GM21381 (cell line): ENCODE measurements around the gene ZSCAN20.
A peak's percentile ranks its signal among the peaks of the same experiment; 100 is the strongest.

Experiments
- ATAC-seq: cut with Tn5 transposase; IDR thresholded peaks from one replicate; pipeline ENCODE4 v1.9.1; 2021; ENCODE audit warnings: mild to moderate bottlenecking, moderate library complexity; ENCODE audit not compliant: unreplicated experiment

ZSCAN20 gene

DNA sequence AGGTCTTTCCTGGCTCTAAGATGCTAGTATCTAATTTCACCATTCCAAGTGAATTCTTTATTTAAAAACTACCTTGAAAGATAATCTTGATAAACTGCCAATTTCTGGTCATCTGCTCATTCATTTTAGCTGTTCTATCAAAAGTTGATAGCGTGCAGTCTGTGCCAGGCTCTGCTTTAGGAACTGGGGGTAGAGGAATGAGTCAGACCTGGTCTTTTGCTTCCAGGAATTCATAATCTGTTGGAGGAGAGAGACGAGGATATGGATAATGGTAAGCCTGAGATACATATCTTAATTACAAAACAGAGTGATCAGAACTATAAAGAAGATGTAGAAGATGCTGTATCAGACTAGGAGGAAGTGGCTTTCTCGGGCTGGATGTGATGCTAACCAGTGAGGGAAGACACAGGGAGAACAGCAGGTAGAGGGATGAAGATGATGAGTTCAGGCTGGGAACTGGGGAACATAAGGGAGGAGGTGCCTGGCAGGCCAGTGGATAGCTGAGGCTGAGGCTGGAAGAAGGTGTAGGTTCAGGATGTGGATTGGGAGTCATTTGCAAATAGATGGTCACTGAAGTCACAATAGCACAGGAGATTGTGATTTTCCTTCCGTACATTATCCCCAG is 29.3 kb upstream of the ZSCAN20 start:
- no peak for ATAC-seq

DNA sequence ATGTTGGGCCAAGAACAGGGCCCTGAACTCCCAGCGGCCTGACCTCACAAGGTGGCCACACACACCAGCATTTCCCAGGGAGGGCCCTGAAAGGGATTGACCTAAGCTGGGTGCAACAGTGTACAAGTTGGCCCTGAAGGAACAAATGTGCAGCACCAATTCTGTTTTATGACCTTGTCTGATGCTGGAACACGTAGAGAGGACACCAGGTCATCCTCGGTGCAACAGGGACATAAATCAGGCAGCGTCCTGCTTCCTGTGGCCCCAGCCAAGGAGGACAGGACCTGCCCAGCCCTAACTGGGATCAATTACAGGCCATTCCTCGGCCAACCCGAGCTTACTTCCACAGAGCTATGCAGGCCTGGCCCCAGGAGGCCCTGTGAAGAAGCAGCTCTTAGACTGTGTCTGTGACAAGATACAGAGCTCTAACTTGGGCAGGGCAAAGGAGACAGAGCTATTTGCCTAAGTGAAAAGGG is 28.7 kb upstream of the ZSCAN20 start:
- ATAC-seq, result no peak

DNA sequence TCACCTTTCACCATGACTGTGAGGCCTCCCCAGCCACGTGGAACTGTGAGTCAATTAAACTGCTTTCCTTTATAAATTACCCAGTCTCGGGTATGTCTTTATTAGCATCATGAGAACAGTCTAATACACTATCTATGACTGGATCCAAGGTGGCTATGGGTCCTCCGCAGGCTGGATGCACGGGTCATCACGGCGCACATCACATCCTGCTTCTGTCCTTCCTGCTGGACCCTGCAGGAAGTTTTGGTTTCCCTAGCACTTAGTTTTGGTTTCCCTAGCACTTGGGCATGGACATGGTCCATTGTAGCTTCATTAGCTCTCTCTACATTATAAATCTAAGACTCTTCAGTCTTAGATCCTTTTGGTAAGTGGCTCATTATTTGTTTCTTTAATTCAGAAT is 27.3 kb upstream of the ZSCAN20 start:
- no peak for ATAC-seq

DNA sequence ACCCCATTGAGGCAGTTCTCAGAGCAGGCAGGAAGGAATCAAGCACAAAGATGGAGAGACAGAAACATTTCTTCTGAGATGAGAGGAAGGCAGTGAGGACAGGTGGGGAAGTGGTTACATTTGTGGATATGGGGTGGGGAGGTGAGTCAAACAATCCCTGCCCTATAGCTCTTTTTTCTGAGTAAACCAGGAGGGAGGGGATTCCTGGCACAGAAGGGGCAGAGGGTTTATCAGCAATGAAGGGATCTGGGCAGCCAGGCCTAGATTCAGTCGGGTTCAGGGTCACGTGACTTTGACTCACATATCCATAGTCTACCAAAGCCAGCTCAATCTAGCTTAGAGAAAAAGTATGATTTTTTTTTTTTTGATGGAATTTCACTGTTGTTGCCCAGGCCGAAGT is 25.9 kb upstream of the ZSCAN20 start:
- ATAC-seq, result no peak

DNA sequence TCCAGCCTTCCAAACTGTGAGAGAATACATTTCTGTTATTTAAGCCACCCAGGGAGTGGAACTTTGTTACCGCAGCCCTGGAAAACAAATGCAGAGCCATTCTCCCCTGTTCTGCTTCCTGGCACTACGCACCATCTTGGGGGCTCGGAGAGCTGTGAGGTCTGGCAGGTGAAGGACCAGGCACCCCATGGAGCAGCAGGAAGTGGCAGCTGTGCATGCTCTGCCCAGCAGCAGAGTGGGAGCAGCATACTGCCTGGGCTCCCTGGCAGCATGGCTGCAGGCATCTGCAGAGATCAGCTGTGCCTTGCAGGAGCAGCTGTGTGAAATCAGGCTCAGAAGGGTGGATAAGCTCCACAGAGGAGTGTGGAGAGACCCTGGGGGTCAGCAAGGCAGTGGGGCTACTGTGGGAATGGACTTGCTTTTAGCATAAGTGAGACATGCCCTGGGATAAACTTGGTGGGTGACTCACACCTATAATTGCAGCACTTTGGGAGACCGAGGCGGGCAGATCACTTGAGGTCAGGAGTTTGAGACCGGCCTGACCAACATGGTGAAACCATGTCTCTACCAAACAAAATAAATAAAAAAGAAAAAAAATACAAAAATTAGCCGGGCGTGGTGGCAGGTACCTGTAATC is 17.7 kb upstream of the ZSCAN20 start:
- no peak for ATAC-seq

DNA sequence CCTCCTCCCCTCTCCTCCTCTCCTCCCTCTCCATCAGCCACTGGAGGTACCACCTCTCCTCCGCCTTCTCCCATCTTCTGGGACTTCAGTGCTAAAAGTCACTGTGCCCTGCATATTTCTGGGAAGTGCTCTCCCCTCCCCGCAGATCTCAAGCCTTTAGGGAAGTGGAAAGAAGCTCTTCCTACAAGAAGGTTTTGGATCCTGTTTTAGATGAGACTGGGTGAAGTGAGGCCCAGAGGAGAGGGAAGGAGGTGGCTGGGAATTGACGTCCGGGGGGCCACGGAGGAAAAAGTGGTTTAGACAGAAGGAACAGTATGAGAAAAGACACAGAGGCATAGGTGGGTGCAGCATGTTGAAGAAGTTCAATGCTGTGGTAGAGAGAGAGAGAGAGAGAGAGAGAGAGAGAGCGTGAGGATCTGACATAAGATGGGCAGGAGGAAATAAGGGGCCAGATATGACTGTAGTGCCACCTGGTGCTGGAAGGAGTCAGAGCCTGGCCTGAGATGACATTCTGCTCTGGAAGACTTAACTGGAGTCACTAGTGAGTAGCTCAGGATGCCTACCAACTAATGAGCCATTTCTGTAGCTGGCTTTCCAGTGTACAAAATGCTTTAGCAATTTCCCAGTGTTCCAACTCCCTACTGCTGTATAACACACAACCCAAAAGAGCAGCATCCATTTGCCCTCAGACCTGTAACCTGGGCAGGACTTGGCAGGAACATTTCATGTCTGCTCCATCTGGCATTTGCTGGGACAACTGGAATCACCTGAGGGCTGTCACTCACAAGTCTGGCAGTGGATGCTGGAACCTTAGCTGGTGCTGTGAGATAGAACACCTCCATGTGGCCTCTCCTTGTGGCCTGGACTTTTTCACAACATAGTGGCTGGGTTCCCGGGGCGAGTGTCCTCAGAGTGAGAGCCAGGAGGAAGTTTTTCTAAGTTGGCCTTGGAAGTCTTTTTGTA is 16.6 kb upstream of the ZSCAN20 start:
- ATAC-seq, result no peak

DNA sequence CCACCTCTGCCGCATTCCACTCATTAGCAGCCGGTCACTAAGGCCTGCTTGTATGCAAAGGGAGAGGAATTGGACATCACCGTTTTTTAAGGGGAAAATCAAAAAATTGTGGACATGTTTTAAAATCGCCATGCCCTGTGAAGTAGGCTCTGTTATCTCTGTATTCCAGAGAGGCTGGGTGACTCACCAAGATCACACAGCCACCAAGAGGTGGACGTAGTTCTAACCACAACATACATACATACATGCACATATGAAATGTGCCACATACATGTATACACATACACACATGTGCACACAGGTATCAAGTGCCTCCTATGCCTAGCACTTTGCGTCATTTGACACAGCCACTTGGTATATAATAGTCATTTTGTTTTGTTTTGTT is 16.0 kb upstream of the ZSCAN20 start:
- ATAC-seq, result no peak

DNA sequence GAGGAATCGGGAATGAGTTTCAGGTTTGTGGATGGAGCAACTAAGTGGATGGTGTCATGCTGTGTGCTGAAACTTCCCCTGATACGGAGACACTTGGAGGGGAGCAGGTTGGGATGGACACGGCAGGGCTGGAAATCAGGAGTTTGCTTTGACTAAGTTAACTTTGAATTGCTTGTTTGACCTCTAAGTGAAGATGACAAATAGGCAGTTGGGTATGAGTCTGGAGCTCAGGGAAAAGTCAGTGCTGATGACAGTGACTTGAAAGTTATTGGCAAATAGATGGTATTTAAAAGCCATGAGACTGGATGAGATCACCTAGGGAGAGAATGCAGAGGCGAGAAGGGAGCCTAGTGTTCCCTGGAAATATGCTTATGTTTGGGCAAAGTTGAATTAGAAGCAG is 12.8 kb upstream of the ZSCAN20 start:
- ATAC-seq, result no peak

DNA sequence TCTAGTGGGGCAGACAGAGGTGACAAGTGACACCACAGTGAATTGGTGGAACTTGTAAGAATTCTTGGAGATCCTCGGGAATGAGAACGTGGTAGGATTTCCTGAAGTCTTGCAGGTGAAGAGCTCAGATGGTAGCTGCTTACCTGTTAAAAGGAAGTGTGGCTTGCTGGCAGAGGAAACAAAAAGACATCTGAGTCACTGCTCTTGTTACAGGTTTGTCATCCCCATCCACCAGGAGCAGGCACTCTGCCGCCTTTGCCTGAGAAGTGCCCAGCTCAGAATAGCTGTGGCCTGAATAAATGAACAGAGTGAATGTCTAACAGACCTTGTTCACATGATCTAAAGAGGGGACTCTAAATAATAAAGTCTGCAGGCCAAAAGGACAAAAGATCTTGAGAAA is 12.3 kb upstream of the ZSCAN20 start:
- ATAC-seq, result no peak

DNA sequence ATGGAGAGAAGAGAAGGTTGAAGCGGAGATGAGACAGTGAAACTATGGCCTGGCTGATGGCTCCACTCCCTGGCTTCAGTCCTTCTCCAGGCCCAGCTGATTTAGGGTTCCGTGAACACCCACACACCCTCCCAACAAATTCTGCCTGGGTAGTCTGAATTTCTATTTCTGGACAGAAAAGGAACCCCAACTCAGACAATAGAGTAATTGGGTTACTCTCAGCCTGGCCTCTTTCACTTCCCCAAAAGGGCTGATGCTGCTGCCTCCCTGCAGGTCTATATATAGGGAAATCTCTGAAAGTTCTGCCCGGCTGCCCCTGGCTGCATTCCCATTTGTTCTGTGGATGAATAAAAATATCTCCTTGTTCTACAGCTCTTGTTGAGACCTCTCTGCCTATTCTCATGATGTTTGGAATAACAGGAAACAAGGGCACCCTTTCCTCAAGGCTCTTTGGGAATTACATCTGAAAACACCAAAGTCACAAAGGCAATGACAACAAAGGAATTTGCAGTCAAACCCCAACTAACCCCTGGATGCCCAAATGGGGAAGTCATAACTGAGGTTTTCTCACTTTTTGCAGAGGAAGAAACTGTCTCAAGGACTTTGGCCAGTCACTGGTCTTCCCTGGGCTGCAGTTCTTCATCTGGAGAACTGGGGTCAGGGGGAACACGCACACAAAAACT is 11.4 kb upstream of the ZSCAN20 start:
- ATAC-seq, result peak; percentile 75

DNA sequence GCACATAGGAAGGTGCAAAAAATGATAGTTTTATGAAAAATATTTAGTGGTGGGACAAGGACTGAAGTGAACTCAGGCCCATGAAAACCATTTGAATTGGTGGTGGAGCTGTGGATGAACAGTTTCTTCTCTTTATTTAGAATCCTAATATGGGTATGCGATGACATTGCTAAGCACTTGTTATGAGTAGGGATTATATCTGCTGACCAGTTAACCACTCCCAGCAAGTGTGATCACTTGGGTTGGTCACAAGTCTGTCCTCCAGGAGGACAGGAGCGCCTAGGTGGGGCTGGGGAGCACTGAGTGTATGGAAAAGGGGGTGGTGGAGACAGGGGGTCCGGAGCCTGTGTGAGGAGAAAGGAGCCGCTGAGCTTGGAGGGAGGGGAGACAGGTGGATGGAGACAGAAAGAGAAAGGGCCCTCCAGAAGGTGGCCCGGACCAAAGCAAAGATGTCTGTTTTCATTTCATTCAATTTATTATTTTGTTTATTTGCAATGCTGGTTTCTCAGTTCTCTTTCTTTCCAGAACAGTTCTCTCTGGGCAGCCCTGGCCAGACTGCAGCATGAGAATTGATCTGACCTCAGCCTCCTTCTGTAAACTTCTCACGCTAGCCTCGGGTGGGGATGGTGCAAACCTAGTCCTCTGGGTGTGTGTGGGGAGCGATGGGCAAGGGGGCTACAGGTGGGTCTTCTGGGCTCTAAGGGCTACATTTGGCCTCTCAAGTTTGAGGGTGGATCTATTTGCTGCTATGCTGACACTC is 9.9 kb upstream of the ZSCAN20 start:
- no peak for ATAC-seq

DNA sequence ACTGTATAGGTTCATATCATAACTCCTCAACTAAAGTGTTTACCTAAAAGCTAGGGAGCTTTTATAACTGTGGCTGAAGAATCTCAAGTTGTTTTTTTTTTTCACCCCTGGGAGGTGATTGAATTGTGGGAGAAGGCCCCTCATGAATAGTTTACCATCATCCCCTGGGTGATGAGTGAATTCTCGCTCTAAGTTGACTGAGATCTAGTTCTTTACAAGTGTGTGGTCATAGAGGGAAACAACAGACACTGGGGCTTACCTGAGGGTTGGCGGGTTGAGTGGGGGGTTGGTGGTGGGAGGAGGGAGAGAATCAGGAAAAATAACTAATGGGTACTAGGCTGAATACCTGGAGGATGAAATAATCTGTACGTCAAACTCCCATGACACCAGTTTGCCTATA is 7.9 kb upstream of the ZSCAN20 start:
- ATAC-seq, result no peak

DNA sequence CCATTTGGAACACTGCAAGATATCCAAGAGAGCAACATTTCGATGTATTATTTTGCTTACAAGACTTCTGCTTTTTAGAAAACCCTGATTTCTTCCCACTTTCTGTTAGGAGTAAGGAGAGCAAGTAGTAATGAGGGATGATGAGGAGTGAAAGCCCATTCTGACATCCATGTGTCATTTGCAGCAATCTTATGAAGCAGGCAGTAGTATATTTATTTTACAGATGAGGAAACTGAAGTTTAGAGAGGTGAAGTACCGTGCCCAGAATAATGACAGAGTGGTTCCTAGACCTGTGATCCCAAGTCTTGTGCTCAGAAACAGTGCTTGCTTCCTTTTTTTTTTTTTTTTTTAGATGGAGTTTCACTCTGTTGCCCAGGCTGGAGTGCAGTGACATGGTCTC is 7.1 kb upstream of the ZSCAN20 start:
- no peak for ATAC-seq

DNA sequence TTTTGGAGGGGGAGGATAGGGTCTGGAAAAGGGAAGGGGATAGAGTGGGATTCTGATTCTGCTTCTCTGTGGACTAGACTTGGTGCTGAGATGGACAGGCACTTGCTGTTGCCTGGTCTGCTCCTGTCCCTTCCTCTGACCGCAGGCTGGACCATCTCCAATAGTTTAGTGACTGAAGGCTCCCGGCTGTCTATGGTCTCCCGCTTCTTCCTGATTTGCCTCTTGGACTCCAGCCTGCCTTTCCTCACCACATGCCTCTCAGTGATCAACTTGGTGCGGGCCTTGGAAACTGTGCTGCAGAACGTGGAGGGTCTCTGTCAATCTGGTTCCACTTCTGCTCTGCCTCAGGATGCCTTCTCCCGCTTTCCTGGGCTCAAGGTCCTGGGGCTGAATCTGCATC is 6.3 kb upstream of the ZSCAN20 start:
- no peak for ATAC-seq

DNA sequence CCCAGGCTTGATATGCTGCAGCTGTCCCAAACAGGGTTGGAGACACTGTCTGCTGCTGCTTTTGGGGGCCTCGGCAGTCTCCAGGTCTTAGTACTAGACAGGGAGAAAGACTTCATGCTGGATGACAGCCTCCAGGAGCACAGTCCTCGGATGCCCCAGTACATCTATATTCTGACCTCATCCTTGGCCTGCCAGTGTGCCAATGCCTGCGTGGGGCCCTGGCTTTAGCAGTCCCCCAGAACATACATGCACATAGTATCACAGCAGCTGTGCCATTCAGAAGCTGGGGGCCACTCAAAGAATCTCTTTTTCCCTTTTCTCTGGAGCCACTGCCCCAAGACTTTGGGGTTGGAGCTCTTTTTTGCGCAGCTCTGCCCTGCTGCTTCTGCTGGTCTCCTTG is 4.4 kb upstream of the ZSCAN20 start:
- no peak for ATAC-seq

DNA sequence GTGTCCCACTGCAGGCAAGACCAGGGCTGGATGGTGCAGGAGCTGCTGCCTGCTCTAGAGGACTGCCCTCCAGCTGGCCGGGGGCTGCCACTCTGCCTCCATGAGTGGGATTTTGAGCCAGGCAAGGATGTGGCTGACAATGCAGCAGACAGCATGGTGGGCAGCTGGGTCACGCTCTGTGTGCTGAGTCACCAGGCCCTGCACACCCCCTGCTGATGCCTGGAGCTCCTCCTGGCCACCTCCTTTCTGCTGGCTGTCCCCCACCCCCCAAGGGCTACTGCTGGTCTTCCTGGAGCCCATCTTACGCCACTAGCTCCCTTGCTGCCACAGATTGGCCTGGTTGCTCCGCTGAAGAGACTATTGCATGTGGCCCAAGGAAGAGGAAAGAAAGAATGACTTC is 3.9 kb upstream of the ZSCAN20 start:
- ATAC-seq, result no peak

DNA sequence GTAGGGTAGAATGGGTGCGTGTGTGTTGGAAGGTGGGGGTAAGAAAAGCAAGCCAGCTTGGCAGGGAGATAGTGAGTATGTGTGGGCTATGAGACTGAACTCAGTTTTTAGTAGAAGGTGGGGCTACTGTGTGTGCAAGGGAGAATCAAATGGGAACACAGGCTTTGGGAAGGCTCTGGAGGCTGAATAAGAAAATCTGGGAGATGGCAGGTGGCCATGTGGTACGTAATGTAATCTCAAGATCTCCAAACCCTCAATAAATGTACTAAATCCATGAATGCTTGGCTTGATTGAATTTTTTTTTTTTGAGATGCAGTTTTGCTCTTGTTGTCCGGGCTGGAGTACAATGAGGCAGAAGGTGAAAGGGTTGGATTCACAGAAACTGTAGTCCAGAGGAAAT is 3.5 kb upstream of the ZSCAN20 start:
- no peak for ATAC-seq

DNA sequence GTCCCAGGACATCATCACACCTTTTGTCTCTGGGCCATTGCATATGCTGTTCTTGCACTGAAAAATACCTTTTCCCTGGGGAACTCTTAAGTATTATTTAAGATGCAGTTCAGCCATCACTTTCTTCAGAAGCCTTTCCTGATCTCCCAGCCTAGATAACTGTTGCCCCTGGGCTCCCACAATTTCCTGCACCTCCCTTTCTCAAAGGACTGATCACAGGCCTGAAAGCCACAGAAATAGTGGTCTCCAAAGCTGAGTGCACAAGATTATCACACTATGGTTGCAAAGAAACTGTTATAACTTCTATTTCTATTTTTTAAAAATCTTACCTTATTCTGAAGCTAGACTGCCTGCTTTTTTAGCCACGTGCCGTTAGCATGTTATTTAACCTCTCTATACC is 2.8 kb upstream of the ZSCAN20 start:
- no peak for ATAC-seq

DNA sequence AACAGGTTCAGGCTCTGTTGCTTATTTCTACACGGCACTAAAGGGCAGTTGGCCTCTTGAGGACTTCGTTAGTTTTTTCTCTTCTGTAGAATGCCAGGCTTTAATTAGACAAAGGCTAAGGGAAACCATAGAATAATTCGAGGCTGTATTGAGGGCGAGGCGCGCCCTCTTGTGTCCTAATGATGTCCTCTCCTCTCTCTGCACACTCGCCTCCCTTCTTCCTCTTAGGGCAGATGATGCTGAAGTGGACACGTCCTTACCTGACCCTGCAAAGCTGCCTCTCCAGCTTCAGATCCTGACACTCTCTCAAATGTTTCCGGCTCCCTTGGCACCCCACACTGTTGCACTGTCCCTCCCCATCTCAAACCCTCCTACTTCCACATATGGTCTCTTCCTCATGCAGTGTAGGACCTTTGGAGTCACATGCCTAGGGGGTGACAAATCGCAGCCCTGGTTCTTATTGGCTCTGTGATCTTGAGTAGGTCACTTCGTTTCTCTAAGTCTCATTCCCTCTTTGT is 1.9 kb upstream of the ZSCAN20 start:
- peak; percentile 36 for ATAC-seq

DNA sequence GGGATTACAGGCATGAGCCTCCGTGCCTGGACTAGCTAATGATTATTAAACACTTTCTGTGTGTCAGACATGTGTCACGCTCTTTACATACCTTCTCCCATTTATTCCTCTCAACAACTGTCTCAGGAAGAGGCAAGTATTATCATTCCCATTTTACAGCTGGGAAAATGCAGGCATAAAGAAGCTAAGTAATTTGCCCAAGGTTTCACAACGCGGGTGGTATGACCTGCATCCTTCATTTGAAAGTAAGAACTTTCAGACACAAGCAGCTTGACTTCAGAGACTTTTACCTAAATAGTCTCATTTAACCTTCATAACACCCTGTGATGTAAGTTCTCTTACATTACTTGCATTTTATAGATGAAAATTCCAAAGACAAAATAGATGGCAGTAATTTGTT is 1.0 kb upstream of the ZSCAN20 start:
- ATAC-seq, result no peak
